DND-41 (cell line): ENCODE measurements around the gene C2orf72.

Experiments used
- ATAC-seq: fragments of 200-7000 bp; cut with Tn5 transposase; 3 replicates; pipeline ENCODE4 v1.9.1; 2021; ENCODE audit warnings: low read depth; ENCODE audit not compliant: insufficient read depth
- DNase-seq: peaks from one replicate; pipeline ENCODE4 v3.0.0-alpha.2; 2020
- H2AFZ ChIP-seq: 2 replicates; pipeline ENCODE4 v1.6.0; 2012; ENCODE audit warnings: low read depth, low read length
- H3K27ac ChIP-seq: 2 replicates; pipeline ENCODE4 v1.5.1; 2012; ENCODE audit warnings: low read length, inconsistent platforms
- H3K27me3 ChIP-seq: fragments of 200-600 bp; sonication (generic); 2 replicates; pipeline ENCODE4 v1.6.0; 2012; ENCODE audit warnings: low read length, mild to moderate bottlenecking, inconsistent platforms; ENCODE audit not compliant: insufficient read depth, poor library complexity
- H3K36me3 ChIP-seq: 2 replicates; pipeline ENCODE4 v1.5.1; 2012; ENCODE audit warnings: low read length, inconsistent platforms; ENCODE audit not compliant: insufficient read depth
- H3K4me1 ChIP-seq: 2 replicates; pipeline ENCODE4 v1.5.1; 2012; ENCODE audit warnings: mild to moderate bottlenecking, low read length; ENCODE audit not compliant: insufficient read depth
- H3K4me2 ChIP-seq: 2 replicates; pipeline ENCODE4 v1.6.0; 2012; ENCODE audit warnings: mild to moderate bottlenecking, moderate library complexity, low read length, inconsistent platforms; ENCODE audit not compliant: insufficient read depth
- H3K4me3 ChIP-seq, 2 experiments: fragments of 200-600 bp in 1 of 2; shearing (Covaris generic) in 1 of 2; 2 replicates each; pipeline ENCODE4 v1.5.1; 2012 to 2016; ENCODE audit warnings: inconsistent platforms in 2 of 2, low read length in 2 of 2, mild to moderate bottlenecking in 2 of 2, low read depth in 1 of 2, moderate library complexity in 1 of 2
- H3K79me2 ChIP-seq: 2 replicates; pipeline ENCODE4 v1.6.0; 2012; ENCODE audit warnings: low read length, inconsistent platforms; ENCODE audit not compliant: insufficient read depth
- H3K9ac ChIP-seq: 2 replicates; pipeline ENCODE4 v1.6.0; 2012; ENCODE audit warnings: low read depth, mild to moderate bottlenecking, inconsistent platforms, low read length, moderate library complexity
- H3K9me3 ChIP-seq: 2 replicates; pipeline ENCODE4 v1.5.1; 2012; ENCODE audit warnings: low read length, moderate library complexity, mild to moderate bottlenecking, inconsistent platforms; ENCODE audit not compliant: insufficient read depth, severe bottlenecking
- H4K20me1 ChIP-seq: 2 replicates; pipeline ENCODE4 v1.6.0; 2012; ENCODE audit warnings: low read length; ENCODE audit not compliant: insufficient read depth
- CTCF ChIP-seq: IDR thresholded peaks from 2 replicates; pipeline ENCODE4 v1.5.1; 2012; ENCODE audit warnings: borderline replicate concordance, low read length, moderate library complexity, mild to moderate bottlenecking; ENCODE audit not compliant: poor library complexity, severe bottlenecking; ENCODE audit errors: extremely low read depth
- EZH2 ChIP-seq: IDR thresholded peaks from 3 replicates; pipeline ENCODE4 v1.6.1; 2012; ENCODE audit warnings: borderline replicate concordance, low read depth, mild to moderate bottlenecking, moderate library complexity, low read length, inconsistent platforms; ENCODE audit not compliant: severe bottlenecking

Gene C2orf72

GRCh38 chr2:231068525-231069222 lies 31.4 kb downstream of the C2orf72 start:
- Histone ChIP-seq H3K27me3 (no peaks in the 10 kb centered on the region), H3K79me2 (peaks cover 18% of the 10 kb centered on the region), H3K4me2 (no peak overlapping the region), H2AFZ (no peak overlapping the region), H4K20me1 (peaks cover 8% of the 10 kb centered on the region; the same call in 1 of the 2 replicates), H3K4me3 (no peak overlapping the region), H3K4me1 (no peaks in the 10 kb centered on the region), H3K9ac (no peak overlapping the region), H3K27ac (no peak overlapping the region), H3K9me3 (no peaks in the 10 kb centered on the region), H3K36me3 (peaks cover 93% of the 10 kb centered on the region)
- DNase-seq = no peak
- TF ChIP-seq EZH2 = no peak
- no peak for TF ChIP-seq CTCF
- no peak for ATAC-seq

- peaks cover 88% of the 10 kb centered on the region for H3K36me3 ChIP-seq
- DNase-seq (no peak), ATAC-seq (no peak)
- H3K4me2 ChIP-seq = no peak overlapping the region
- H4K20me1 ChIP-seq = peaks cover 8% of the 10 kb centered on the region; the same call in 1 of the 2 replicates
- TF ChIP-seq CTCF = no peak
- TF ChIP-seq EZH2 = no peak
- no peaks in the 10 kb centered on the region for H3K4me1 ChIP-seq
- no peak overlapping the region for H3K27ac ChIP-seq
- no peaks in the 10 kb centered on the region for H3K27me3 ChIP-seq
- no peak overlapping the region for H3K9ac ChIP-seq
- H3K4me3 ChIP-seq = no peak overlapping the region
- no peaks in the 10 kb centered on the region for H3K9me3 ChIP-seq
- no peak overlapping the region for H2AFZ ChIP-seq
- peaks cover 9% of the 10 kb centered on the region; the same call in 1 of the 2 replicates for H3K79me2 ChIP-seq
These were observed 32.2 kb downstream of the C2orf72 start for GRCh38 chr2:231069379-231070054.

GRCh38 chr2:231084565-231084964 lies 47.2 kb downstream of the C2orf72 start:
- Histone ChIP-seq H4K20me1 (0 out of 2 replicates have a peak, but pooled peaks cover 2% of the 10 kb centered on the region), H3K27ac (no peak overlapping the region), H3K9ac (no peak overlapping the region), H3K36me3 (peaks cover 96% of the 10 kb centered on the region), H3K4me1 (no peaks in the 10 kb centered on the region), H3K9me3 (no peaks in the 10 kb centered on the region), H3K27me3 (no peaks in the 10 kb centered on the region), H3K4me2 (no peak overlapping the region), H3K4me3 (no peak overlapping the region), H3K79me2 (no peaks in the 10 kb centered on the region), H2AFZ (no peak overlapping the region)
- no peak for TF ChIP-seq CTCF
- TF ChIP-seq EZH2 = no peak
- no peak for ATAC-seq
- DNase-seq = no peak
